Activated gamma-delta T cell treated with anti-CD3 and anti-CD28 coated beads, Interleukin-2, amount 50 U/mL, for 16 hours (primary cell): Measurements from ENCODE around the gene CHST11.
A peak's percentile ranks its signal among the peaks of the same experiment; 100 is the strongest.
"Not testable (repeated sequence)": the region's sequence is repeated elsewhere in the genome, so short reads cannot be mapped to it uniquely, and the experiment has no call there.

ENCODE experiments used
- DNase-seq: peaks from one replicate; pipeline ENCODE4 v3.0.0-alpha.2; 2020; ENCODE audit warnings: low read depth

Gene CHST11

GRCh38 chr12:104565606-104566243 lies 109.0 kb downstream of the CHST11 start:
- no peak for DNase-seq

- no peak for DNase-seq
These were observed 109.7 kb downstream of the CHST11 start for GRCh38 chr12:104566244-104566993.

GRCh38 chr12:104567832-104568486 lies 111.2 kb downstream of the CHST11 start:
- DNase-seq: no peak

- no peak for DNase-seq
These were observed 111.7 kb downstream of the CHST11 start for GRCh38 chr12:104568487-104568868.

- DNase-seq: no peak
These were observed 112.2 kb downstream of the CHST11 start for GRCh38 chr12:104568935-104569334.

- DNase-seq: peak; percentile 42
These were observed 112.8 kb downstream of the CHST11 start for GRCh38 chr12:104569346-104570173.

GRCh38 chr12:104570174-104570907 lies 113.6 kb downstream of the CHST11 start:
- DNase-seq: no peak

GRCh38 chr12:104571328-104571727 lies 114.6 kb downstream of the CHST11 start:
- no peak for DNase-seq

GRCh38 chr12:104574353-104574752 lies 117.6 kb downstream of the CHST11 start:
- DNase-seq: not testable (repeated sequence)

- DNase-seq: not testable (repeated sequence)
These were observed 118.0 kb downstream of the CHST11 start for GRCh38 chr12:104574758-104575157.

GRCh38 chr12:104575442-104576186 lies 118.9 kb downstream of the CHST11 start:
- DNase-seq: no peak

- DNase-seq: no peak
These were observed 119.5 kb downstream of the CHST11 start for GRCh38 chr12:104576187-104576778.

GRCh38 chr12:104576980-104577580 lies 120.3 kb downstream of the CHST11 start:
- DNase-seq: no peak

- no peak for DNase-seq
These were observed 120.8 kb downstream of the CHST11 start for GRCh38 chr12:104577581-104577981.

- DNase-seq: no peak
These were observed 121.7 kb downstream of the CHST11 start for GRCh38 chr12:104578453-104578852.

- DNase-seq: no peak
These were observed 123.2 kb downstream of the CHST11 start for GRCh38 chr12:104579718-104580495.

- DNase-seq: no peak
These were observed 124.3 kb downstream of the CHST11 start for GRCh38 chr12:104581005-104581570.

- DNase-seq: no peak
These were observed 126.0 kb downstream of the CHST11 start for GRCh38 chr12:104582739-104583138.

- no peak for DNase-seq
These were observed 126.6 kb downstream of the CHST11 start for GRCh38 chr12:104583301-104583700.
